IMR-90 (cell line): ENCODE data around the gene GLT8D2.

Source experiments
- BHLHE40 ChIP-seq: fragments of 150-350 bp; IDR thresholded peaks from 2 replicates; pipeline ENCODE4 v1.6.1; 2016; ENCODE audit warnings: mild to moderate bottlenecking, low read depth, low read length
- CEBPB ChIP-seq: IDR thresholded peaks from 2 replicates; pipeline ENCODE4 v1.6.1; 2012; ENCODE audit warnings: low read depth, low read length, improper control_type of control experiment
- ELK1 ChIP-seq: fragments of 150-350 bp; IDR thresholded peaks from 2 replicates; pipeline ENCODE4 v1.6.1; 2016; ENCODE audit warnings: low read depth, mild to moderate bottlenecking, low read length, moderate library complexity, borderline replicate concordance
- FOS ChIP-seq: fragments of 150-350 bp; IDR thresholded peaks from 2 replicates; pipeline ENCODE4 v1.6.1; 2016; ENCODE audit warnings: low read depth, low read length
- MAFK ChIP-seq: IDR thresholded peaks from 2 replicates; pipeline ENCODE4 v1.6.1; 2012; ENCODE audit warnings: low read depth, low read length, improper control_type of control experiment
- NFE2L2 ChIP-seq: fragments of 150-350 bp; IDR thresholded peaks from 2 replicates; pipeline ENCODE4 v1.6.1; 2016; ENCODE audit warnings: low read depth, mild to moderate bottlenecking, low read length
- POLR2A ChIP-seq: IDR thresholded peaks from 2 replicates; pipeline ENCODE4 v1.6.1; 2012; ENCODE audit warnings: mild to moderate bottlenecking, low read depth, low read length
- RCOR1 ChIP-seq: IDR thresholded peaks from 2 replicates; pipeline ENCODE4 v1.6.1; 2012; ENCODE audit warnings: mild to moderate bottlenecking, low read length, improper control_type of control experiment; ENCODE audit not compliant: insufficient replicate concordance
- USF2 ChIP-seq: fragments of 150-350 bp; IDR thresholded peaks from 2 replicates; pipeline ENCODE4 v1.6.1; 2017; ENCODE audit warnings: mild to moderate bottlenecking, antibody characterized with exemption, low read length, low read depth
- TF ChIP-seq, protein P1 (sequence below): conservative IDR thresholded peaks from 2 replicates; pipeline ENCODE4 v1.5.1; 2012; ENCODE audit warnings: mild to moderate bottlenecking, low read depth, low read length, improper control_type of control experiment

- TF ChIP-seq, protein P1, sequence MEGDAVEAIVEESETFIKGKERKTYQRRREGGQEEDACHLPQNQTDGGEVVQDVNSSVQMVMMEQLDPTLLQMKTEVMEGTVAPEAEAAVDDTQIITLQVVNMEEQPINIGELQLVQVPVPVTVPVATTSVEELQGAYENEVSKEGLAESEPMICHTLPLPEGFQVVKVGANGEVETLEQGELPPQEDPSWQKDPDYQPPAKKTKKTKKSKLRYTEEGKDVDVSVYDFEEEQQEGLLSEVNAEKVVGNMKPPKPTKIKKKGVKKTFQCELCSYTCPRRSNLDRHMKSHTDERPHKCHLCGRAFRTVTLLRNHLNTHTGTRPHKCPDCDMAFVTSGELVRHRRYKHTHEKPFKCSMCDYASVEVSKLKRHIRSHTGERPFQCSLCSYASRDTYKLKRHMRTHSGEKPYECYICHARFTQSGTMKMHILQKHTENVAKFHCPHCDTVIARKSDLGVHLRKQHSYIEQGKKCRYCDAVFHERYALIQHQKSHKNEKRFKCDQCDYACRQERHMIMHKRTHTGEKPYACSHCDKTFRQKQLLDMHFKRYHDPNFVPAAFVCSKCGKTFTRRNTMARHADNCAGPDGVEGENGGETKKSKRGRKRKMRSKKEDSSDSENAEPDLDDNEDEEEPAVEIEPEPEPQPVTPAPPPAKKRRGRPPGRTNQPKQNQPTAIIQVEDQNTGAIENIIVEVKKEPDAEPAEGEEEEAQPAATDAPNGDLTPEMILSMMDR, result no peak
- TF ChIP-seq FOS (no peak), BHLHE40 (no peak), POLR2A (no peak), ELK1 (no peak), RCOR1 (no peak), USF2 (no peak), NFE2L2 (no peak), MAFK (no peak), CEBPB (no peak)
Measured at GRCh38 chr12:104010121-104010520, 39.9 kb downstream of the GLT8D2 start.
